Right lobe of liver (tissue), 6 donors: Measurements from ENCODE around the gene NRXN3. TPM values are rescaled to one million over a fixed set of nuclear protein-coding genes. Genes with fewer than 3 reads are reported as not detected.

ENCODE experiments used
- ATAC-seq, 4 donors: fragments of 200-7000 bp; cut with Tn5 transposase; one replicate each; pipeline ENCODE4 v1.9.1; 2020; ENCODE audit warnings: mild to moderate bottlenecking in 4 of 4, moderate library complexity in 4 of 4
- DNase-seq, 3 donors: peaks; one replicate each; pipeline ENCODE4 v3.0.0-alpha.2; 2020
- H3K27ac ChIP-seq, 3 donors: fragments of 200-600 bp; one replicate each; pipeline ENCODE4 v1.8.0; 2022
- H3K27me3 ChIP-seq, 2 donors: fragments of 200-600 bp; one replicate each; pipeline ENCODE4 v1.8.0; 2022
- H3K36me3 ChIP-seq, 4 donors: fragments of 200-600 bp; sonication (generic) in 1 of 4; one replicate each; pipeline versions ENCODE4 v1.5.1 to v1.8.0; 2017 to 2022; ENCODE audit warnings: control low read depth in 1 of 4
- H3K4me1 ChIP-seq, 4 donors: fragments of 200-600 bp; sonication (generic) in 1 of 4; one replicate each; pipeline versions ENCODE4 v1.5.1 to v1.8.0; 2017 to 2022; ENCODE audit warnings: control low read depth in 1 of 4
- H3K4me3 ChIP-seq, 3 donors: fragments of 200-600 bp; one replicate each; pipeline ENCODE4 v1.8.0; 2022
- H3K9me3 ChIP-seq, 4 donors: fragments of 200-600 bp; sonication (generic) in 1 of 4; one replicate each; pipeline versions ENCODE4 v1.5.1 to v1.8.0; 2017 to 2022; ENCODE audit warnings: control low read depth in 1 of 4
- POLR2A ChIP-seq: fragments of 450-650 bp; IDR thresholded peaks from one replicate; pipeline ENCODE4 v1.6.1; 2017; ENCODE audit warnings: antibody characterized with exemption, mild to moderate bottlenecking
- WGBS: methylation state at CpG from one replicate; pipeline ENCODE4 v1.1.6; 2018; ENCODE audit warnings: low coverage, low lambda C conversion rate; ENCODE audit not compliant: insufficient coverage; ENCODE audit errors: missing lambda C conversion rate; 5-methylcytosine and 5-hydroxymethylcytosine counted together
- intact Hi-C, 2 donors: fragments of 100-400 bp; cut with DNase I; formaldehyde crosslinking; loops; one replicate each; pipeline versions ENCODE4 v1.11.2 to v1.14.1; 2022
- total RNA-seq, 6 experiments: library from RNA; depleted of rRNA in 2 of 6; stranded (reverse); fragments of >200 nt in 2 of 6; fragmentation: NEBNext Ultra II Directional in 3 of 6; extraction: Animal tissue kit (Norgen Biotek cat#: 25700) in 3 of 6; gene quantifications; one replicate each; pipeline versions ENCODE4 v1.1.0 to v1.2.4, GENCODE V29; 2016 to 2023
- TF ChIP-seq, protein P1 (sequence below), 4 donors: fragments of 200-600 bp in 3 of 4; fragments of 450-650 bp in 1 of 4; IDR thresholded peaks; one replicate each; pipeline versions ENCODE4 v1.5.1 to v1.8.0; 2016 to 2022; ENCODE audit warnings: antibody characterized with exemption in 4 of 4, mild to moderate bottlenecking in 2 of 4
- donor health status: DM: no; HTN: yes; CAD: no.
- donor health status: DM: no; HTN: no; CAD: no.
- donor health status: DM: no; HTN: no; CAD: no.
- donor health status: DM: no; HTN: yes; CAD: no.
- donor health status: DM: no; HTN: yes; CAD: no.

NRXN3 gene
- total RNA-seq, 6 experiments from 2014 or later = 0.06 to 0.51 (median 0.23) TPM; not detected in 1

DNA sequence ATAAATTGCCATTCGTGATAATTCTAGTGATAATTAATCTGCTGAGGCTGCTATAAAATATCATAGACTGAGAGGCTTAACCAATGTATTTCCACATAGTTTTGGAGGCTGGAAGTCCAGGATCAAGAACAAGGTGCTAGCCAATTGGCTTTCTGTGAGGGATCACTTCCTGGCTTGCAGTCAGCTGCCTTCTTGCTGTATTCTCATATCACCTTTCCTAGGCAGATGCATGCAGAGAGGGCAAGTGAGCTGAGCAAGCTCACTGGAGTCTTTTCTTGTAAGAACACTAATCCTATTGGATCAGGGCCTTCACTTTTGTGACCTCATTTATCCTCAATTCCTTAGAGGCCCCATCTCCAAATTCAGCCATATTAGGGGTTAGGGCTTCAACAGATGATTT is 1400.5 kb downstream of the NRXN3 start:
- Histone ChIP-seq H3K27me3 (no peaks in the 10 kb centered on the region), H3K4me3 (no peak overlapping the region), H3K9me3 (no peaks in the 10 kb centered on the region), H3K27ac (no peak overlapping the region), H3K4me1 (no peaks in the 10 kb centered on the region), H3K36me3 (no peaks in the 10 kb centered on the region)
- intact Hi-C loops = no loop called here
- no peak for DNase-seq
- no peak for ATAC-seq
- TF ChIP-seq, protein P1, sequence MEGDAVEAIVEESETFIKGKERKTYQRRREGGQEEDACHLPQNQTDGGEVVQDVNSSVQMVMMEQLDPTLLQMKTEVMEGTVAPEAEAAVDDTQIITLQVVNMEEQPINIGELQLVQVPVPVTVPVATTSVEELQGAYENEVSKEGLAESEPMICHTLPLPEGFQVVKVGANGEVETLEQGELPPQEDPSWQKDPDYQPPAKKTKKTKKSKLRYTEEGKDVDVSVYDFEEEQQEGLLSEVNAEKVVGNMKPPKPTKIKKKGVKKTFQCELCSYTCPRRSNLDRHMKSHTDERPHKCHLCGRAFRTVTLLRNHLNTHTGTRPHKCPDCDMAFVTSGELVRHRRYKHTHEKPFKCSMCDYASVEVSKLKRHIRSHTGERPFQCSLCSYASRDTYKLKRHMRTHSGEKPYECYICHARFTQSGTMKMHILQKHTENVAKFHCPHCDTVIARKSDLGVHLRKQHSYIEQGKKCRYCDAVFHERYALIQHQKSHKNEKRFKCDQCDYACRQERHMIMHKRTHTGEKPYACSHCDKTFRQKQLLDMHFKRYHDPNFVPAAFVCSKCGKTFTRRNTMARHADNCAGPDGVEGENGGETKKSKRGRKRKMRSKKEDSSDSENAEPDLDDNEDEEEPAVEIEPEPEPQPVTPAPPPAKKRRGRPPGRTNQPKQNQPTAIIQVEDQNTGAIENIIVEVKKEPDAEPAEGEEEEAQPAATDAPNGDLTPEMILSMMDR (IDR thresholded peaks at IDR 0.05) = no peak
- 31% methylated on average over 1 of the region's 1 CpG for WGBS

DNA sequence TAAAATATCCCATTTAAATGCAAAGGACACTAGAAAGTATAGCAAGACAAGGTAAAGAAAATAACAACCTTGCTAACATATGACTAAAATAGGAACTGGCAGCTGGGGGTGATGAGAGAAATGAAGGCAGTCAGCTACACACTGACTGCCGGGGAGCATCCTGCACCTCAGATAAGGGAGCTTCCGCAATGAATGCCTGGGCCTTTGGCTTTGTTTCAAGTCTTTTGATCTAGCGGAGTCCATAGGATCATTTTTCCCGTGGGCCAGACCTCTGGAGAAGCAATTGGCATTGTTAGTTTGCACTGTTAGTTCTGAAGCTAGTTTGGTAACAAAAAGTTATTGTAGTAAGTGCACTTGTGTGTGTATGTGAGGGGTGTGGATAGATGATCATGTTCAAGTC is 1401.2 kb downstream of the NRXN3 start:
- Histone ChIP-seq H3K36me3 (no peaks in the 10 kb centered on the region), H3K9me3 (no peaks in the 10 kb centered on the region), H3K4me1 (no peaks in the 10 kb centered on the region), H3K27me3 (no peaks in the 10 kb centered on the region), H3K27ac (no peak overlapping the region), H3K4me3 (no peak overlapping the region)
- WGBS = 37% methylated on average over 4 of the region's 4 CpGs
- TF ChIP-seq, protein P1 (IDR thresholded peaks at IDR 0.05) = no peak
- no peak for TF ChIP-seq POLR2A
- ATAC-seq (no peak), DNase-seq (no peak)
- intact Hi-C loops = no loop called here

DNA sequence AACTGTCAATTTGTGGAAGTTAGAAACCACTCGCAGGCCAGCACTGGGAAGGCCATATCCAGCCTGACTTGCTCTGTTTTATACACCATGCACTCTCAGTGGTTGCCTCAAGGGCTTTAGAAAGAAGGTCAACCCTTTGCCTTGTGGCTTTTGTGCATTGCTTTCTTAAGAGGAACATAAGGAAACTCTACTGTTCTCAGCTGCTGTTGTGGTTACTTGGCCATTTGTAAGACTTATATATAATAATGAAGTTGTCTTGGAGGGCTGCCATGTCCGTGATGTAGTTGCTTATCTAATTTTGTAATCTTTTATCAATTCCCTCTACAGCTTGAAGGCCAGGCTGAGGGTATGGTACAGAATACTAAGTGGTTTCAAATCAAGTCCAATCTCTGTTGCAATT is 1403.3 kb downstream of the NRXN3 start:
- Histone ChIP-seq H3K4me3 (no peak overlapping the region), H3K27ac (no peak overlapping the region), H3K36me3 (no peaks in the 10 kb centered on the region), H3K27me3 (no peaks in the 10 kb centered on the region), H3K4me1 (no peaks in the 10 kb centered on the region), H3K9me3 (no peaks in the 10 kb centered on the region)
- 42% methylated on average over 2 of the region's 2 CpGs for WGBS
- TF ChIP-seq, protein P1 (IDR thresholded peaks at IDR 0.05) = no peak
- TF ChIP-seq POLR2A = no peak
- DNase-seq = no peak
- no peak for ATAC-seq
- intact Hi-C loops = no loop called here

DNA sequence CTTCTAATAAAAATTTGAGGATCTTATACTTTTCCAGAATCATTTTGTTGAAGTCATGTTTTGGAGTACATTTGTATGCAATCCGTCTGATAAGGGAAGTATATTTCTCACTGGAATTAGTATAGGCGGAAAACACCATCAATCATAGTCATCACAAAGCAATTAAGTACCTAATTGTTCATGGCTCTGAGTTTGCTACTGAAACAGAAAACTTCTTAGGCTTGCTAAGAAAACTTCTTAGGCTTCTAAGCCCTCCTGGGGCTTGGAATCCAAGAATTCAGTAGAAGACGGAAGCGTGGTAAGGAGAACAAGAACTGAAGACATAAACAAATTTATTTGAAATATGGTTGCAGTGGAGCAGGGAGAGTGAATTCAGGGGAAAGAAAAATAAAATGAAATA is 1404.9 kb downstream of the NRXN3 start:
- Histone ChIP-seq H3K27me3 (no peaks in the 10 kb centered on the region), H3K27ac (no peak overlapping the region), H3K9me3 (no peaks in the 10 kb centered on the region), H3K36me3 (no peaks in the 10 kb centered on the region), H3K4me3 (no peak overlapping the region), H3K4me1 (no peaks in the 10 kb centered on the region)
- no peak for ATAC-seq
- WGBS = 43% methylated on average over 4 of the region's 4 CpGs
- DNase-seq = no peak
- intact Hi-C loops = no loop called here
- TF ChIP-seq, protein P1 (IDR thresholded peaks at IDR 0.05) = no peak
- TF ChIP-seq POLR2A = no peak

DNA sequence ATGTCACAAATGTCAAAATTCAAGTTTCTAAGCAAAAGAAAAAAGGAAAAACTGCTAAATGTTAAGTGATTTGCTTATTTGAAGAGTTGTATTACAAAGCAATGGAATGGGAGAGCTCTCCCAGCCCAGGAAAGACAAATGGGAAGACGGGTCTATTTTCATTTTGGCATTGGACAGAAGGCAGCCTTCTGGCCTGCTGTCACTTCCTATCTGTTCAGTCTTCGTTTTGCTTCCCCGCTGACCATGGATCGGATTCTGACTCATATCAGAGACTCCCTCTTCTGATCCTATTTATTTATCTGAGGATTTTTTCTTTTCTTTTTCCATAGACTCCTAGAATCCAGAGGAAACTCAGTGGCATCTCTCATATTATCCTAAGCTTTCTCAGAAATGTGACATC is 1406.3 kb downstream of the NRXN3 start:
- Histone ChIP-seq H3K4me3 (no peak overlapping the region), H3K9me3 (no peaks in the 10 kb centered on the region), H3K27me3 (no peaks in the 10 kb centered on the region), H3K4me1 (no peaks in the 10 kb centered on the region), H3K27ac (no peak overlapping the region), H3K36me3 (no peaks in the 10 kb centered on the region)
- TF ChIP-seq POLR2A = no peak
- TF ChIP-seq, protein P1 (IDR thresholded peaks at IDR 0.05) = no peak
- no peak for DNase-seq
- ATAC-seq = no peak
- intact Hi-C loops = no loop called here
- 35% methylated on average over 4 of the region's 4 CpGs for WGBS
